Esophagus squamous epithelium (tissue), 4 donors: ENCODE measurements around the gene ALX4.

Experiments used
- POLR2A ChIP-seq, 4 donors: fragments of 450-650 bp; IDR thresholded peaks; one replicate each; pipeline ENCODE4 v1.6.1; 2017; ENCODE audit warnings: antibody characterized with exemption in 4 of 4, mild to moderate bottlenecking in 4 of 4, moderate library complexity in 3 of 4
- TF ChIP-seq, protein P1 (sequence below), 6 experiments: fragments of 450-650 bp in 4 of 6; fragments of 200-600 bp in 2 of 6; sonication (generic) in 2 of 6; IDR thresholded peaks; one replicate each; pipeline ENCODE4 v1.5.1; 2016 to 2019; ENCODE audit warnings: antibody characterized with exemption in 6 of 6, mild to moderate bottlenecking in 4 of 6, moderate library complexity in 4 of 6

DNA sequence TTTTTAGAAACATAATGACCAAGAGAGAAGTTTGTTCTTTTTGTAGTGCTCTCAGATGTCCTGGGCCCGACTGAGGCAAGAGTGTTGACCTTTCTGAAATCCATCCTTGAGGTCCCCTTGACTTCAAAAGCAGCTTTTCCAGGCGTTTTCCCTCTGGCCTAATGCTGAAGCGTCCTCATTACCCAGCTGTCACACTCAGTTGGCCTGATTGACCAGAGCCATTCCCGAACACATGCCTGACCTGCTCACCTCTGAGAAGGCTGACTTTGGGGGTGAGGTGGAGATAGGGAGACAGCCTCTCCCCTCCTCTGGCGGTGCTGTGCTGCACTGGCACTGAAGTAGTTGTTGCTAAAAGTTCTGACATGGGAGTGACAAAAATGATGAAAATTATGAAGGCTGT lies 66.9 kb downstream of the ALX4 start:
- TF ChIP-seq, protein P1, sequence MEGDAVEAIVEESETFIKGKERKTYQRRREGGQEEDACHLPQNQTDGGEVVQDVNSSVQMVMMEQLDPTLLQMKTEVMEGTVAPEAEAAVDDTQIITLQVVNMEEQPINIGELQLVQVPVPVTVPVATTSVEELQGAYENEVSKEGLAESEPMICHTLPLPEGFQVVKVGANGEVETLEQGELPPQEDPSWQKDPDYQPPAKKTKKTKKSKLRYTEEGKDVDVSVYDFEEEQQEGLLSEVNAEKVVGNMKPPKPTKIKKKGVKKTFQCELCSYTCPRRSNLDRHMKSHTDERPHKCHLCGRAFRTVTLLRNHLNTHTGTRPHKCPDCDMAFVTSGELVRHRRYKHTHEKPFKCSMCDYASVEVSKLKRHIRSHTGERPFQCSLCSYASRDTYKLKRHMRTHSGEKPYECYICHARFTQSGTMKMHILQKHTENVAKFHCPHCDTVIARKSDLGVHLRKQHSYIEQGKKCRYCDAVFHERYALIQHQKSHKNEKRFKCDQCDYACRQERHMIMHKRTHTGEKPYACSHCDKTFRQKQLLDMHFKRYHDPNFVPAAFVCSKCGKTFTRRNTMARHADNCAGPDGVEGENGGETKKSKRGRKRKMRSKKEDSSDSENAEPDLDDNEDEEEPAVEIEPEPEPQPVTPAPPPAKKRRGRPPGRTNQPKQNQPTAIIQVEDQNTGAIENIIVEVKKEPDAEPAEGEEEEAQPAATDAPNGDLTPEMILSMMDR (IDR thresholded peaks at IDR 0.05) = no peak
- no peak for TF ChIP-seq POLR2A (IDR thresholded peaks at IDR 0.05)
